Superior temporal gyrus (tissue), 1 donor: ENCODE results near the gene PHF21A.
"Not testable (repeated sequence)": the region's sequence is repeated elsewhere in the genome, so short reads cannot be mapped to it uniquely, and the experiment has no call there.

ENCODE experiments used
- DNase-seq: peaks from one replicate; pipeline ENCODE4 v3.0.0-alpha.2; 2016; ENCODE audit errors: extremely low spot score

Gene PHF21A

GRCh38 chr11:46036009-46036408 lies 85.2 kb downstream of the PHF21A start:
- DNase-seq, result no peak

DNA sequence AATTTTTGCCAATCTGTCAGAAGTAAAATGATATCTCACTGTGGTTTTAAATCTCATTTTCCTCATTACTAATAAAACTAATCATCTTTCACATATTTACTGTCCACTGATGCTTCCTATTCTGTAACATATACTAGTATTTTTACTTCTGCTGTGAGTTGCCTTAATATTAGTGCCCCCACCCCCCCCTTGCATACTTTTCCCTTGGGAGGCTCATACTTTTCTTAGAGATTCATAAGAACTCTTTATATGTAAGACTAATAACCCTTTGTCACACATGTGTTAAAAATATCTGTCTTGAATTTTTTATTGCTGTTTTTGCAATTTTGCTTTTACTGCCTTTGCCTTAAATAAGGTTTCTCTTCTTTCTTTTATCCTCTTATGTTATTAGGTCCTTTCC lies 87.2 kb downstream of the PHF21A start:
- DNase-seq, result no peak

DNA sequence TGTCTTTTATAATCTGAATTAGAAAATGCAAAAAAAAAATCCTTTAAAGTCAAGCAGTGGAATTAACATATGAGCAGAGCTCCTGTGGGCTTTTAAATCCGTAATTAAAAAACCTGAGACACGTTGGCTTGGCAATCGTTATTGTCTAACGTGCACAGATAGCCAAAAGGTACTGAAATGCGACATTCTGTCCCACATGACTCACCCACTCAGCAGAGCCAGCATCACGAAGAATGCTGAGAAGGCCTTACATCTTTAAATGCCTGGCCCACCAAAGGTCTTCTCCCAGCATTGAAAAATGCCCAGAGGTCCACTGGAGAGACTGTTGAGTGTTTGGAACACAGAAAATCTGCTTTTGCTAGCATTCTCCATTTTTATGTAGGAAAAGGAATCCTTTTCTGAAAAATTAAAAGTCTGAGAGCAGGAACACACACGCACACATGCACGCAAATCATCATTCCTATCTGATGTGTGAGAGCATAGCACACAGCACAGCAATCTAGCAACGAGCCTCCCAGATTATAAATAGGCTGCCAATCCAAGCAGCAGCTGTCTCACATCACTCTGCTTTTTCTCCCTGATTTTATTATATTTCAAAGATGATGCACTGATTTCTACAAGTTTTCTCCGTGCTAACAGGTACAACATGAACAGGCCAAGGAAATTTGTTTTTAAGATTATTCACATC lies 94.5 kb downstream of the PHF21A start:
- peak; percentile 35 for DNase-seq

- DNase-seq, result no peak
Measured at GRCh38 chr11:46020084-46020599, 101.1 kb downstream of the PHF21A start.

- DNase-seq, result no peak
Measured at GRCh38 chr11:46018651-46019050, 102.6 kb downstream of the PHF21A start.

DNA sequence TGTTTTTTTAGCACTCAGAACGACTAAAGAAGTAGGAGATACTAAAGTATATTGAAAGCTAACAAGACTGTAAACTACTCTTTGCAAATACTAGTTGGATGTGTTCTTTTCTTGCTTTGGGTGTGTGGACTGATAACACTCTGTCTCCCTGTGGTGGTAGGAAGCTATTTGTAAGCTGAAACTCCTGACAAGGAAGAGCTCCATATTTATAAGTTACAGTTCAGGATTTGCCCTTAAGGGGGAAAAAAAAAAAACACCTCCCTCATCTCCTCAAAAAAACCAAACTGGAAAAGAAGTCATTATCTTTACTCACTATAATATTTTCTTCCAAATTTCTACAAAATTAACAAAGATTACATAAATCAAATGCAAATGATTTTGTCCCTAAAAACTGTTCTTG lies 103.9 kb downstream of the PHF21A start:
- no peak for DNase-seq

DNA sequence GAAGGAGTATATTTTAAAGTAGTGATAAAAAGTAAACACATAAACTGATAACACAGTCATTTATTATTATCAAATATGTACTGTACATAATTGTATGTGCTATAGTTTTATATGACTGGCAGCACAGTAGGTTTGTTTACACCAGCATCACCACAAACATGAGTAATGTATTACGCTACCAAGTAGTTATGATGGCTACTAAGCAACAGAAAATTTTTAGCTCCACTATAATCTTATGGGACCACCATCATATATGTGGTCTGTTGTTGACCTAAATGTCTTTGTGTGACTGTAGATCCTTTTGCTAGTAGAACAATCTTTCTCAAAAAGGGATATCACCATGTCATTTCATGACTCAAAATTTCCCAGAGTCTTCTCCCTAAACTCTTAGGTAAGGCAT lies 105.3 kb downstream of the PHF21A start:
- DNase-seq, result no peak

- DNase-seq, result not testable (repeated sequence)
Measured at GRCh38 chr11:46014168-46014567, 107.1 kb downstream of the PHF21A start.

DNA sequence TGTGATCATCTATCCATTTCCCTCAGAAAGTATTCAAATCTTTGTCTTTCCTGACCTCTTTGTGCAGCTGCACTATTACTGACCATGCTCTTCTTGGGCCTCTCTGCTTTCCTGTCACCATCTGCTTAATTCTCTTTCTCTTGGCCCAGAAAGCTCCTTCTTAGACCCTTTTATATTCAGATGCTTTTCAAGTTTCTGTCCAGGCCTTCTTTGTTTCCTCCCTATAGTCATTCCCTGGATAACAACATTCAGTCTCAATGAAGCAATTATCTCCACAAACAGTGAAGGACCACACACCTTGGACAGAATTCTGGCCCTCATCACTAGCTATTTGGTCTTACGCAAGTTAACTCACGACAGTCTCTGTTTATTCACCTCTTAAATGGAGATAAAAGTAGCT lies 109.1 kb downstream of the PHF21A start:
- no peak for DNase-seq

DNA sequence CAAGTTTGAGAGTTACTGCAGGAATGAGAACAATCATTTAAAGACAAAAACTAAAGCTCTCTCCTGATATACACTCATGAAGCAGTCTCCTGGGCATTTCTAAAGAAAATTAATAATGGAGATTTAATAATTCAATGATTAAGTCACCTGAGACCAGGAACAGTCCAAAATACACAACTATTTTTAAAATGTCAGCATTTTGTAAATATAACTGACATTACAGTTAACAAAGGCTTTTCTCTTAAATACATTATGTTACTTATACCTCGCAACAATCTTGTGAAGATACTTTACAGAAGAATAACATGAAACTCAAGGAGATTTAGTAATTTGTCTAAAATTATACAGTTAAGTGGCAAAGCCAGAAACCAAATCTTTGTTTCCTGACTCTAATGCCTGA lies 111.2 kb downstream of the PHF21A start:
- DNase-seq, result no peak

DNA sequence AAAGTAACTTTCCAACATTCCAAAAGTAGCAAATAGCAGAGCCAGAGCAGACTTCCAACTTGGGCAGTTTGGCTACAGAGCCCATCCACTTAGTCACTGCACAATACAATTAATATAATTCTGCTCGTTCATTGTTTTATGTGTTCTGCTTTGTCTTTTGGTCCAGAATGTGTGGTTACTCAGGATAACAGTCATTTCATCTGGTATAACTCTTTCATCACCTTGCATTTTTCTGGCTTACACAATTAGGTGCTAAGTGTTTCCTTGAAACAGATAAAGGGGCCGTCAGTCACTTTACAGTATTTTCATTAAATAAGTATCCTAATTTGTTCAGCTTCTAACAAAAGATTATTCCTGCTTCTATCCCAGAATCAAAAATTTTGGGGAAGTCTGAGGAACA lies 111.6 kb downstream of the PHF21A start:
- no peak for DNase-seq

DNA sequence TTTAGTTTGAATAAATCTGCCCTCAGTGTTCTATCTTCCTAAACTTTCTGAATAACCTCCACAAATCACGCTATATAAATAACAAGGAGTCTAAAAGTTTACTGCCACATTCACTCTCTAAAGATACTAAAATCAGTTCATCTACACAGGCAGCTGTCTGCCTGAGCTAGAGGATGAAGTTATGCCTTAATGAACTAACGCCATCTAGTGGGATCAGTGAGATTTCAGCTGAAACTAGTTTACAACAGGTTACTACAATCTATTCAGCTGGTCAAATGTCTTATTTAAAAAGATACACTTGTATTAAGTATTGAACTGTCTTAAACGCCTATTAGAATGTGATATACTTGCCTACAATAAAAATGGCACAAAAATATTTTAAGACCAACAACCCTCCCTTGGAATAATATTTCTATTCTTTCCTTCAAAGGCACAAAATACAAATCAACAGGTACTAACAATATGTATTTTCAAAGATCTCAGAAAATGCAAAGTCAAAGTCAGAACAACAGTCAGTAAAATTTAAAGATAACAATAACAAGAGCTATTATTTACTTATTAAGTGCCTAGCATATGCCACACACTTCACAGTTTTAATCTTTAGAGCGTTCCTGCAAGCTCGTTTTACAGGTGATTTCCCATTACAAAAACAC lies 114.7 kb downstream of the PHF21A start:
- peak; percentile 94 for DNase-seq

- DNase-seq, result peak; percentile 48
Measured at GRCh38 chr11:46003572-46003971, 117.7 kb downstream of the PHF21A start.

DNA sequence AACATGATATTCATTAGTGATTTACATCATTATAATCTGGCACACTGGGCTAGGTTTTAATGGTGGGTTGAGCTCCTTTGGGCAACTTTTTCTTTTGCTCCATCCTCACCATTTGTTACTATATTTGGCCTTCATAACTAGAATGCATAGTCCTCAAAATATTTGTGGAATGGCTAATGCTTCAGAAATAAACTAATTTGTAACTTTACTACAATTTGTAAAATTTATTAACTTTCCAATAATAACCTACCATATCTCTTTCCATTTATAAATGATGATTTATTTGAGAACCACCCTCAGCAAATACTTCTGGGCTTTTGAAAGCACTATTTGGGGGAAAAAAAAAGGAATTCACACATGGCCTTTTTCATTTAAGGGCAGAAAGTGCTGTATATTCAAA lies 119.1 kb downstream of the PHF21A start:
- DNase-seq, result no peak

DNA sequence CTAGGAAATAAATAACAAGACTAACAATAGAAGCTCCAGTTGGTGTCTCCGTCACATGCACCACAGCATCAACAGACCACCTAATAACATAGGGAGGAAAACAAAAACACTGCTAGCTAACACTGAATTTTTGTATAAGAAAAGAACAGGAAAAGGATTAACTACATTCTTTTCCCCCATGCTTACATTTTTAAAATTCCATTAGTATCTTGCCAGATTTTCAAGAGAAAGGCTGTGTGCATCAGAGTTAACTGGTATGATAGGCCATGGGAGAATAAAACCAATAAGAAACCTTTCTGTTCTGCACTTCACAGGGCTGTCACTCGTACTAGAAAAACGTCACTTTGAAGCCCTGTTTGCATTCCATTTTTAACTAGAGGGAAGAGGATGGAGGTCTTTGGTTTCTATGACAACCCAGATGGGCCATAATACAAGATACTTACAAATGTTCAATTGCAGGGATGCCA lies 119.8 kb downstream of the PHF21A start:
- no peak for DNase-seq

DNA sequence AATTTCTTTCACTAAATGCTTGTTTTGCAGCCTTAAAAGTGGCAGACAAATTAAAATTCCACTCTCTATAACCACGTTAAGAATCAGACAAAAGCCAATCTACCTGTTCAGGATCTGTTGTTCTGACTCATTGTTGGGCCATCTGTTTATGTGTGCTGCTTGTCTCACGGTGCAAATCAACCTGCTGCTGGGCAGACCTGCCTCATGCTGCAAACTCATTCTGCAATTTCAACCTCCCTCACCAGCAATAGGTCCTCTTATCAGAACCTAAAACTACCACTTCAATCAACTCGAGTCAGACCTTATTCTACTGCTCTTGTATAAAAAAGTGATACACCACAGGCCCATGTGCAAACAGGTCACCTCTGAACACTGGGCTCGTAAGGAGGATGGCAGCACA lies 123.7 kb downstream of the PHF21A start:
- no peak for DNase-seq

GRCh38 chr11:45995342-45995734 lies 125.9 kb downstream of the PHF21A start:
- no peak for DNase-seq

DNA sequence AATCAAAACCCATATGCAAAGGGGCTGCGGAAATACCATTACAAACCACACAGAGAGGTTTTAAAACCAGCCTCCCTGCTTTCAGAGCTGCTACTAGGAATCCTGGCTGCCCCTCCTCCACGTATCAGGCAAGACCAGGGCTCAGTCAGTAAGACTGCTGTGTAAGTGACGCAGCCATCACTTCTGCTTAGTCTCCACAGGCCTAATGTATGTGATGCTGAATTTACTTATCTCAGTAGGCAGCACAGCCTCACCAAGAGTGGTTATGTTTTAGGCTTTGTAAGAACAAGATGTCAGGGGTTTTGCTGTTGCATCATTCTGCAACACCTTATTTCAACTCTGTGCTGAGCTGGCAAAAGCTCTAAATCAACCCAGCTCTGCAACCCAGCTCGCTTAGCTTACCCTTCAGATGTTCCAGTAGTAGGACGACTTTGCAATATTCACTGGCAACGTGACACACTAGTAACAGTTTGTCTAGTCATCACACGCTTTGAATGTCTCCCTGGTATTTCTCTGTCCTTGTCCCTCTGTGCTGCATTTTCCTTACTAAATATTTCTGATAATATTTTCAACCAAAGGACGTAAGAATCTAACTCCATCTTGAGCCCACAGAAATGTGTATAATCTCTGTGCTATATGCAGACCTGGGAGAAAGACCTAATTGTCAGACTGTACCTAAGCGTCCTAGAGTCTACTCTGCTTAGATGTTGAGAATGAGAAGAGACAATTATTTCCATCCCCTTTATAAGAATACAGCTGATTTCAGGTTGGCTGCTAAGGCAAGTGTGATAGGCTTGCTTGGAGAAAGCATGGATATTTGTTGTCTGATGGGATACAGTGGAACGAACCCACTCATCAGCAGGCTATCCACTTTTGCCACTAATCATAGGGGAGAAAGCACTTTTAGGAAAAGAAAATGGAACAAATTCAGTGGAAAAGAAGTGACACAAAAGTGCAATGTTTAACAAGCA lies 126.6 kb downstream of the PHF21A start:
- DNase-seq, result no peak

- peak; percentile 89 for DNase-seq
Measured at GRCh38 chr11:45993531-45994001, 127.7 kb downstream of the PHF21A start.

- DNase-seq, result no peak
Measured at GRCh38 chr11:45988921-45989320, 132.3 kb downstream of the PHF21A start.

DNA sequence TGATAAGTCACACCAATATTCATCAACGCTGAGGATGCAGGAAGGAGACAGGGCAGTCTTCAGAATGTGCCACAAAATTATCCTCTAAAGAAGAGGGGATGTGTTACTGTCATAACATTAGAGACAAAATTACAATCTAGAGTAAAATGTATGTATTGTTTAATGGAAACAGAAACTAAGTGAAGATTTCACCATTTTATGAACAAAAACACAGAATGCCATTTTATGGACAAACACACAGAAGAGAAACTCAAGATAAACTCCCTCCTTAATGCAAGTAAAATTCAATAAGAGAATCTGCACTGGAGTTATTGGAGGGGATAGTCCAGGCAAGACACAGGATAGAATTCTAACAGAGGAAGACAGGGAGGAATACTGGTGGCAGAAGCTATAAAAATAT lies 136.0 kb downstream of the PHF21A start:
- DNase-seq, result no peak

- DNase-seq, result no peak
Measured at GRCh38 chr11:45984192-45984591, 137.1 kb downstream of the PHF21A start.
